Small intestine (tissue), 7 donors: ENCODE measurements around the gene TTC31. TPM values are rescaled to one million over a fixed set of nuclear protein-coding genes. Genes with fewer than 3 reads are reported as not detected.
"Not testable (repeated sequence)": the region's sequence is repeated elsewhere in the genome, so short reads cannot be mapped to it uniquely, and the experiment has no call there.

Experiments used
- DNase-seq, 2 donors: peaks; one replicate each; pipeline versions ENCODE4 v3.0.0 to v3.0.0-alpha.2; 2013
- FAIRE-seq: peaks from 2 replicates; lab custom pipeline; 2012; peaks lifted over from hg19 to GRCh38; lab: Jason Lieb, UNC
- H3K27ac ChIP-seq, 3 donors: one replicate each; pipeline ENCODE4 v1.5.1; 2013; ENCODE audit warnings: low read length in 2 of 3, mild to moderate bottlenecking in 2 of 3, control low read depth in 1 of 3, inconsistent platforms in 1 of 3, low read depth in 1 of 3, moderate library complexity in 1 of 3
- H3K27me3 ChIP-seq, 3 donors: one replicate each; pipeline ENCODE4 v1.6.1; 2013; ENCODE audit warnings: low read length in 3 of 3, inconsistent platforms in 1 of 3; ENCODE audit not compliant: control insufficient read depth in 3 of 3, insufficient read depth in 3 of 3
- H3K36me3 ChIP-seq, 3 donors: one replicate each; pipeline ENCODE4 v1.6.1; 2013; ENCODE audit warnings: low read length in 3 of 3, inconsistent platforms in 1 of 3, low read depth in 1 of 3, mild to moderate bottlenecking in 1 of 3, moderate library complexity in 1 of 3; ENCODE audit not compliant: control insufficient read depth in 3 of 3, insufficient read depth in 2 of 3
- H3K4me1 ChIP-seq, 3 donors: one replicate each; pipeline ENCODE4 v1.6.1; 2013; ENCODE audit warnings: low read length in 2 of 3, inconsistent platforms in 1 of 3, low read depth in 1 of 3, mild to moderate bottlenecking in 1 of 3, moderate library complexity in 1 of 3; ENCODE audit not compliant: control insufficient read depth in 3 of 3, insufficient read depth in 2 of 3
- H3K4me3 ChIP-seq, 3 donors: one replicate each; pipeline ENCODE4 v1.5.1; 2013; ENCODE audit warnings: low read length in 3 of 3, control low read depth in 1 of 3, inconsistent platforms in 1 of 3, low read depth in 1 of 3, mild to moderate bottlenecking in 1 of 3, moderate library complexity in 1 of 3
- H3K9me3 ChIP-seq, 2 donors: one replicate each; pipeline ENCODE4 v1.6.1; 2013; ENCODE audit warnings: low read depth in 1 of 2, low read length in 1 of 2; ENCODE audit not compliant: control insufficient read depth in 2 of 2, insufficient read depth in 1 of 2
- WGBS, 3 donors: extraction: QIAGEN DNeasy Blood & Tissue Kit; methylation state at CpG; one replicate each; pipeline ENCODE4 v1.1.7; 2013; 5-methylcytosine and 5-hydroxymethylcytosine counted together
- polyA plus RNA-seq, 4 donors: library from polyadenylated mRNA; stranded (reverse) in 3 of 4; unstranded in 1 of 4; fragments of 200-250 nt in 3 of 4; fragments of 120-200 nt in 1 of 4; gene quantifications; one replicate each; pipeline versions ENCODE4 v1.2.1 to v1.2.3, GENCODE V29; 2013
- donor health status: healthy with polysubstance abuse.
- donor health status: control.
- donor health status: control.
- donor health status: Bipolar disorder and iron deficiency.
- donor health status: healthy.

TTC31 gene
- polyA plus RNA-seq, 4 donors: 20.1 to 51.0 (median 27.1) TPM

DNA sequence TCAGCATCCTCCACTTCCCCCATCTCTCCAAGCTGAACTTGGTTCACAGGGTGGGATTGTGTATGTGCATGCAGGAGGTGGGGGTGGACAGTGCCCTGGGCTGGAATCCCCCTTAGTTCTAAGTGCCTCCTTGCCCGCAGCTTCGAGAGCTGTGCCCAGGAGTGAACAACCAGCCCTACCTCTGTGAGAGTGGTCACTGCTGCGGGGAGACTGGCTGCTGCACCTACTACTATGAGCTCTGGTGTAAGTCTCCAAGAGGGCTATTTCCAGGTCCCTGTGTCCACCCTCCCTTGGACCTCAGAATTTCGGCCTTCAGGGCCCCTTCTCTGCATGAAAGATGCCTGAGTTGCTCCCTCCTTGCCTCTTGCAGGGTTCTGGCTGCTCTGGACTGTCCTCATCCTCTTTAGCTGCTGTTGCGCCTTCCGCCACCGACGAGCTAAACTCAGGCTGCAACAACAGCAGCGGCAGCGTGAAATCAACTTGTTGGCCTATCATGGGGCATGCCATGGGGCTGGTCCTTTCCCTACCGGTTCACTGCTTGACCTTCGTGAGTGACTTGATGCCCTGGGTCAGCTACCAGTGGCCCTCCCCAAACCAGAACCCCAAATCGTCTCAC is 23.3 kb upstream of the TTC31 start:
- DNase-seq: peak in 1 of 2 donors; percentile 2
- WGBS, 3 donors: 56 to 77% (median 64%) methylated on average over 13 of the region's 13 CpGs
- not testable (repeated sequence) for FAIRE-seq, H3K27me3 ChIP-seq, H3K27ac ChIP-seq, H3K9me3 ChIP-seq, H3K4me3 ChIP-seq
- H3K36me3 ChIP-seq: peaks cover 3 to 37% (median 7%) of the 10 kb centered on the region in 3 donors
- peaks cover 3 to 48% (median 9%) of the 10 kb centered on the region in 3 donors for H3K4me1 ChIP-seq

DNA sequence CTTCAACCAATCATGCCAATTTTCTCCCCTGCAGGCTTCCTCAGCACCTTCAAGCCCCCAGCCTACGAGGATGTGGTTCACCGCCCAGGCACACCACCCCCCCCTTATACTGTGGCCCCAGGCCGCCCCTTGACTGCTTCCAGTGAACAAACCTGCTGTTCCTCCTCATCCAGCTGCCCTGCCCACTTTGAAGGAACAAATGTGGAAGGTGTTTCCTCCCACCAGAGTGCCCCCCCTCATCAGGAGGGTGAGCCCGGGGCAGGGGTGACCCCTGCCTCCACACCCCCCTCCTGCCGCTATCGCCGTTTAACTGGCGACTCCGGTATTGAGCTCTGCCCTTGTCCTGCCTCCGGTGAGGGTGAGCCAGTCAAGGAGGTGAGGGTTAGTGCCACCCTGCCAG is 22.7 kb upstream of the TTC31 start:
- H3K9me3 ChIP-seq, FAIRE-seq, DNase-seq, H3K4me3 ChIP-seq, H3K27me3 ChIP-seq, H3K27ac ChIP-seq: not testable (repeated sequence)
- Histone ChIP-seq H3K36me3 (peaks cover 3 to 38% (median 7%) of the 10 kb centered on the region in 3 donors), H3K4me1 (peaks cover 3 to 47% (median 9%) of the 10 kb centered on the region in 3 donors)
- 56 to 67% (median 61%) methylated on average over 5 to 10 of the region's 10 CpGs for WGBS, 3 donors

DNA sequence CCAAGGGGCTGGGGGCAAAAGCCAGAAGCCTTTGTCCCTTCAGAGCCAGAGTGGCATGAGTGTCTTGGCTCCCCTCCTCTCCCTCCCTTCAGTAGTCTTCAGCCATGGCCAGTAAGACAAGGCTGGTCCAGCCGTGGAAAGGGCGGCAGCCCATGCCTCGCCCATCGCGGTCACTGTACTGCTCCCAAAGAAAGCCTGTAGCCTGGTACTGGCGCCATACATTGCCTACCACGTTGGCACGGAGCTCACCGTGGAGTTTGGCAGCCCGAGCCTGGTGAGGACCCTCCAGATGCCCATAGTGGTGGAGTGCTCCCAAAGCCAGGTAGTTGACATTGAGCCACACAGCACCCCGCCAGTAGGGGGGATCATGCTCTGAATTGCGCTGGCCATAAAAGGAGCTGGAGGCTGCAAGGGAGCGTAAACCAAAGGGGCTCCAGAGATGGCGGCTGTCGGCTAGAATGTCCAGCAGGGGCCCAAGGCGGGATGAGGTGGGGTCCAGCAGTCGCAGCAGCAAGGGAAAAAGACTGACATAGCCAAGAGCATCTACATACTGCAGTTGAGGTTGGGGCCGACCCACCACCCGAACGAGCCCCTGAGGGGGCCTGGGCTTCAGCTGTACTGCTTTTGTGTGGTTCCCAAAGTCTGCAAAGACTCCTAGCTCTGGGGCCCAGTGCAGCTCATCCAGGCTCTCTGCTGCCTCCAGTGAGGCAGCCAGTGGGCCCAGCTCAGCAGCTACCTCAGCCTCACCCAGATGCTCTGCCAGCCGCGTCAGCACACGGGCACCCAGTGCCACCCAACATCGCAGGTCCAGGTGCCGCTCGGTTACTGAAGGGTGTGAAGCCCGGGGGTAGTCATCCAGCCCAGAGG is 21.5 kb upstream of the TTC31 start:
- peaks cover 0 to 36% (median 4%) of the 10 kb centered on the region in 3 donors for H3K4me1 ChIP-seq
- no peak overlapping the region for H3K4me3 ChIP-seq
- peak in 1 of 2 donors; percentile 24 for DNase-seq
- no peak for FAIRE-seq
- H3K36me3 ChIP-seq: peaks cover 3 to 34% (median 7%) of the 10 kb centered on the region in 3 donors
- H3K27ac ChIP-seq: no peak overlapping the region
- no peaks in the 10 kb centered on the region for H3K27me3 ChIP-seq
- no peaks in the 10 kb centered on the region for H3K9me3 ChIP-seq
- 85 to 89% (median 88%) methylated on average over 27 of the region's 27 CpGs for WGBS, 3 donors

DNA sequence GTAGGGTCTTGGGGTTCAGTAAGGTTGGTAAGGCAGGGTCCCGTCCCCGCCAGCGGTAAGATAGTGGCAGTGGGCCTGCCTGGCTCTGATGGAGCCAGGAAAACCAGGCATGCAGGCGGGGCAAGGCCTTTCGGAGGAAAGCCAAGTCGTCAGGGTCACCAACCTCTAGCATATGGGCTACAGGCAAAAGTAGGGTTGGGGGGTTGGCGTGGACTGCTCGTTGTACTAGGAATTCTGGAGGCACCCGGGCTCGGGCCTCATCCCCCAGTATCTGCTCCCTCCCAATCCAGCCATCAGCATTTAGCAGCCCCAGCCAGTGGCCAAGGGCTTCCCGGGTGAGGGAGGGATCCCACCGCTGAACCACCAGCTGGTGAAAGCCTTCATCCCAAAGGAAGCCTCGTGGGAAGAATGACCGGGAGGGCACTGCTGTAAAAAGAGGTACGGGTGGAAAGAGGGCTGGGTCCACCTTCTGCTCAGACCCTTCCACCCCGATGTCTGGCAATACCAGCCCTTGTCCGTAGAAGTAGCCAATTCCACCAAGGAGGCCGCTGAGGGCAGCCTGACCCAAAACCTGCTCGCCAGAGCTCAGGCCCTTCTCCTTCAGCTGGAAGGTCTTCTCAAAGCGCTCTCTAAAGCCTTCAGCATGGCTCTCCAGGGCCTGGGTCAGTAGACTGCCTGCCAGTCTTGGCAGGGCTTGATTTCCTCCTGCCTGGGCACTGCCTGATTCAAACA is 20.7 kb upstream of the TTC31 start:
- Histone ChIP-seq H3K36me3 (peaks cover 3 to 34% (median 7%) of the 10 kb centered on the region in 3 donors), H3K9me3 (no peaks in the 10 kb centered on the region), H3K27ac (peak overlapping the region in 1 of 3 donors; percentile 71), H3K27me3 (no peaks in the 10 kb centered on the region), H3K4me1 (peaks cover 0 to 28% (median 4%) of the 10 kb centered on the region in 3 donors), H3K4me3 (no peak overlapping the region)
- DNase-seq (no peak), FAIRE-seq (no peak)
- WGBS, 3 donors: 85 to 88% (median 86%) methylated on average over 19 to 20 of the region's 20 CpGs

DNA sequence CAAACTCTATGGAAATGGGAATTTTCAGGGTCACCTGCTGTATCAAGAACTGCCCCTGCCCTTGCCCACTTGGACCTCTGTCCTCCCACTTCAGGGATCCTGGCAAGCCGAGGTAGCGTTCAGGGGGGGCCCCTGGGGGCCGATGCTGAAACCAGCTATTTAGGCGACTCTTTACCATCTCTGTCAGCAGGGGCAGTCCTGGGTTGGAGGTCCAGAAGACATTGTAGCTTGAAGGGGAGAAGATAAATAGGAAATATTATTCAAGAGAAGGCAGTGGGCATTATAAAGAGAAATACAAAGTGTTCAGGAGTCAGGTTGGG is 20.1 kb upstream of the TTC31 start:
- Histone ChIP-seq H3K27ac (peak overlapping the region; percentile 53 to 93 (median 71)), H3K4me3 (peak overlapping the region in 1 of 3 donors; percentile 0), H3K27me3 (no peaks in the 10 kb centered on the region), H3K4me1 (peaks cover 0 to 28% (median 4%) of the 10 kb centered on the region in 3 donors), H3K36me3 (peaks cover 3 to 34% (median 7%) of the 10 kb centered on the region in 3 donors), H3K9me3 (no peaks in the 10 kb centered on the region)
- DNase-seq (no peak), FAIRE-seq (no peak)
- 33 to 71% (median 70%) methylated on average over 4 of the region's 4 CpGs for WGBS, 3 donors

DNA sequence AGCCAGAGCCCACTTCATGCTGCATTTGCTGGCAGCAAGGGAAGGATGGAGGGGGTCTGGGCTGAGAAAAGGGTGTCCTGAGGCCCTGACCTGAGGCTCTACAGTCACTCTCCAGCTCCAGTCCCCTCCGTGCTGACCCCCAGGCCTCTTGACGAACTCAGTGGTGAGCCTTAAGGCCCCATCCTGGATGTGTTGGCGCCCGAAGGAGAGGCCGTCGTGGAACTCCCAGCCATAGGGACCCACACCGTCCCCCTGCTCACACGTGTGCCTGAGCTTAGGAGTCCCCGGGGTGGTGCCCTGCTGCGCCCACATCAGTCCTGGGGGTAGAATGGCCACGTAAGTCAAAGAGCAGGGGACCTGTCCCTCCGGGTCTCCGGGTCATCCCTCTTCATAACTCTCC is 18.5 kb upstream of the TTC31 start:
- FAIRE-seq: no peak
- peak overlapping the region; percentile 84 to 95 (median 85) for H3K27ac ChIP-seq
- peak in 1 of 2 donors; percentile 48 for DNase-seq
- H3K4me1 ChIP-seq: peaks cover 0 to 22% (median 4%) of the 10 kb centered on the region in 3 donors
- H3K36me3 ChIP-seq: peaks cover 3 to 34% (median 7%) of the 10 kb centered on the region in 3 donors
- peak overlapping the region; percentile 76 to 98 (median 95) for H3K4me3 ChIP-seq
- H3K9me3 ChIP-seq: no peaks in the 10 kb centered on the region
- 1 to 6% (median 3%) methylated on average over 13 of the region's 13 CpGs for WGBS, 3 donors
- no peaks in the 10 kb centered on the region for H3K27me3 ChIP-seq

DNA sequence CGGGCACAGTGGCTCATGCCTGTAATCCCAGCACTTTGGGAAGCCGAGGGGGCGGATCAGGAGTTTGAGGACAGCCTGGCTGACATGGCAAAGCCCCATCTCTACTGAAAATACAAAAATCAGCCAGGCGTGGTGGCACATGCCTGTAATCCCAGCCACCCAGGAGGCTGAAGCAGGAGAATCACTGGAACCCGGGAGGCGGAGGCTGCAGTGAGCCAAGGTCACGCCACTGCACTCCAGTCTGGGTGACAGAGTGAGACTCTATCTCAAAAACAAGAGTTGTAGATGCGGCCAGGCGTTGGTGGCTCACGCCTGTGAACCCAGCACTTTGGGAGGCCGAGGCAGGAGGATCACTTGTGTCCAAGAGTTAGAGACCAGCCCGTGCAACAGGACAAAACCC is 12.1 kb upstream of the TTC31 start:
- not testable (repeated sequence) for H3K27ac ChIP-seq, H3K27me3 ChIP-seq, DNase-seq, FAIRE-seq, H3K4me3 ChIP-seq, H3K9me3 ChIP-seq
- 89 to 92% (median 92%) methylated on average over 12 of the region's 12 CpGs for WGBS, 3 donors
- Histone ChIP-seq H3K36me3 (peaks cover 0 to 22% (median 2%) of the 10 kb centered on the region in 3 donors), H3K4me1 (peaks cover 0 to 11% (median 1%) of the 10 kb centered on the region in 3 donors)
